ENCODE results near the gene CFAP46. TPM values are rescaled to one million over a fixed set of nuclear protein-coding genes. Genes with fewer than 3 reads are reported as not detected.

The CFAP46 gene
- total and polyA plus RNA-seq, 2 of the 4 experiments (the other 2 are of a cell fraction), result 1.3 to 1.8 TPM

DNA sequence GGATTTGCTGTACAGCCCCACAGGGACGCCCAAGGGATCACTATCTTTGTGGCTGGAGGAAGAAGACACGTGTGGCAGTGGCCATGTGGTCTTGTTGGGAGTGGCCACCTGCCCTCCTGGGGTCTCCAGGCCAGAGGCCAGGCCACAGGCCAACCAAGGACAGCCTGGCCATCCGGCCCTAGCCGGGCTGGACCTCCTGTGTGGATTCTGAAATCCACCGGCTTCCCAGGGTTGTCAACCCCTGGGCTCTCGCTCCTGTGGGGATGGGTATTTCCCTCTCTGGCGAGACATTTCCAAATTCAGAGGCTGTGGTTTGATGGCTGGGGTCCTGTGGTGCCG lies 31.5 kb upstream of the CFAP46 start:
- Histone ChIP-seq H2AK9ac (replicated peaks; ENCODE audit: low read depth, low read length, poor library complexity) (no peak overlapping the region), H2AK5ac (ENCODE audit: low read depth, low read length) (no peak overlapping the region), H3K18ac (ENCODE audit: low read depth, low read length) (no peak overlapping the region), H3K27me3 (ENCODE audit: control insufficient read depth, insufficient read depth, low read length) (peaks cover 50% of the 10 kb centered on the region), H3K23ac (ENCODE audit: low read depth, low read length) (no peak overlapping the region), H3K4me3 (ENCODE audit: insufficient read depth, low read depth, low read length) (no peak overlapping the region), H4K8ac (ENCODE audit: low read depth in 2 of 2, low read length in 2 of 2) (no peak overlapping the region), H3K4me2 (ENCODE audit: low read depth, low read length) (no peak overlapping the region), H3K9me3 (ENCODE audit: control insufficient read depth, insufficient read depth, low read length) (no peaks in the 10 kb centered on the region), H3K9ac (ENCODE audit: low read depth, low read length) (no peak overlapping the region), H2AFZ (replicated peaks; ENCODE audit: low read length, poor library complexity) (no peak overlapping the region), H2BK5ac (ENCODE audit: low read depth, low read length, poor library complexity, severe bottlenecking) (no peak overlapping the region), H4K20me1 (ENCODE audit: insufficient read depth, low read length) (no peaks in the 10 kb centered on the region), H3K9me1 (ENCODE audit: insufficient read depth, low read length) (no peaks in the 10 kb centered on the region), H3K79me1 (ENCODE audit: low read depth in 1 of 2, low read length in 2 of 2) (no peaks in the 10 kb centered on the region), H3K4ac (ENCODE audit: low read depth, low read length) (no peak overlapping the region), H2BK120ac (ENCODE audit: low read depth, low read length) (no peak overlapping the region), H4K5ac (ENCODE audit: low read depth, low read length) (no peak overlapping the region), H2BK15ac (ENCODE audit: low read depth, low read length) (no peak overlapping the region), H4K91ac (ENCODE audit: insufficient read depth, low read depth, low read length) (no peak overlapping the region), H3K56ac (ENCODE audit: extremely low read depth, insufficient read depth, low read length) (no peak overlapping the region), H3K14ac (replicated peaks; ENCODE audit: low read depth, low read length) (no peak overlapping the region), H3K27ac (ENCODE audit: insufficient read depth, low read length) (no peak overlapping the region), H3K4me1 (ENCODE audit: control insufficient read depth, insufficient read depth, low read length) (no peaks in the 10 kb centered on the region), H2BK20ac (ENCODE audit: low read depth, low read length) (no peak overlapping the region), H3K36me3 (ENCODE audit: control insufficient read depth, insufficient read depth, low read length) (no peaks in the 10 kb centered on the region)
- intact Hi-C loops (cut with micrococcal nuclease), result no loop called here
- ATAC-seq (ENCODE audit: low read depth) (no peak), DNase-seq (no peak)
- CTCF ChIA-PET, result no interaction called here
- no TSS peak for BruUV-seq (replicated peaks)
- POLR2A ChIA-PET (ENCODE audit: unreplicated experiment), result no interaction called here
- no peak for TF ChIP-seq POLR2A (IDR thresholded peaks at IDR 0.05; ENCODE audit: low read depth, low read length)
- TF ChIP-seq RFX5 (IDR thresholded peaks at IDR 0.05; ENCODE audit: low read depth, low read length), result no peak
- TF ChIP-seq MAZ (IDR thresholded peaks at IDR 0.05; ENCODE audit: borderline replicate concordance, low read depth, low read length), result no peak
- TF ChIP-seq, protein P1, sequence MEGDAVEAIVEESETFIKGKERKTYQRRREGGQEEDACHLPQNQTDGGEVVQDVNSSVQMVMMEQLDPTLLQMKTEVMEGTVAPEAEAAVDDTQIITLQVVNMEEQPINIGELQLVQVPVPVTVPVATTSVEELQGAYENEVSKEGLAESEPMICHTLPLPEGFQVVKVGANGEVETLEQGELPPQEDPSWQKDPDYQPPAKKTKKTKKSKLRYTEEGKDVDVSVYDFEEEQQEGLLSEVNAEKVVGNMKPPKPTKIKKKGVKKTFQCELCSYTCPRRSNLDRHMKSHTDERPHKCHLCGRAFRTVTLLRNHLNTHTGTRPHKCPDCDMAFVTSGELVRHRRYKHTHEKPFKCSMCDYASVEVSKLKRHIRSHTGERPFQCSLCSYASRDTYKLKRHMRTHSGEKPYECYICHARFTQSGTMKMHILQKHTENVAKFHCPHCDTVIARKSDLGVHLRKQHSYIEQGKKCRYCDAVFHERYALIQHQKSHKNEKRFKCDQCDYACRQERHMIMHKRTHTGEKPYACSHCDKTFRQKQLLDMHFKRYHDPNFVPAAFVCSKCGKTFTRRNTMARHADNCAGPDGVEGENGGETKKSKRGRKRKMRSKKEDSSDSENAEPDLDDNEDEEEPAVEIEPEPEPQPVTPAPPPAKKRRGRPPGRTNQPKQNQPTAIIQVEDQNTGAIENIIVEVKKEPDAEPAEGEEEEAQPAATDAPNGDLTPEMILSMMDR (conservative IDR thresholded peaks at IDR 0.05; ENCODE audit: low read depth, low read length), result no peak
- TF ChIP-seq SMC3 (IDR thresholded peaks at IDR 0.05; ENCODE audit: low read depth, low read length), result no peak
- no peak for TF ChIP-seq CEBPB (IDR thresholded peaks at IDR 0.05; ENCODE audit: low read depth, low read length)
- TF ChIP-seq, protein P2, sequence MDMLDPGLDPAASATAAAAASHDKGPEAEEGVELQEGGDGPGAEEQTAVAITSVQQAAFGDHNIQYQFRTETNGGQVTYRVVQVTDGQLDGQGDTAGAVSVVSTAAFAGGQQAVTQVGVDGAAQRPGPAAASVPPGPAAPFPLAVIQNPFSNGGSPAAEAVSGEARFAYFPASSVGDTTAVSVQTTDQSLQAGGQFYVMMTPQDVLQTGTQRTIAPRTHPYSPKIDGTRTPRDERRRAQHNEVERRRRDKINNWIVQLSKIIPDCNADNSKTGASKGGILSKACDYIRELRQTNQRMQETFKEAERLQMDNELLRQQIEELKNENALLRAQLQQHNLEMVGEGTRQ (IDR thresholded peaks at IDR 0.05; ENCODE audit: low read depth, low read length), result no peak
- TF ChIP-seq FOS (IDR thresholded peaks at IDR 0.05; ENCODE audit: low read depth, low read length), result no peak
- TF ChIP-seq MAFK (IDR thresholded peaks at IDR 0.05; ENCODE audit: low read depth, low read length), result no peak
- TF ChIP-seq NFE2L2 (IDR thresholded peaks at IDR 0.05; ENCODE audit: low read depth, low read length), result no peak
- no peak for TF ChIP-seq BHLHE40 (IDR thresholded peaks at IDR 0.05; ENCODE audit: low read depth, low read length)
- no peak for TF ChIP-seq CHD1 (IDR thresholded peaks at IDR 0.05; ENCODE audit: low read depth, low read length)
- TF ChIP-seq RAD21 (IDR thresholded peaks at IDR 0.05; ENCODE audit: low read length), result no peak
- no peak for TF ChIP-seq RCOR1 (IDR thresholded peaks at IDR 0.05; ENCODE audit: insufficient replicate concordance, low read length)
- no peak for TF ChIP-seq MXI1 (IDR thresholded peaks at IDR 0.05; ENCODE audit: borderline replicate concordance, low read depth, low read length)
- TF ChIP-seq, protein P3, sequence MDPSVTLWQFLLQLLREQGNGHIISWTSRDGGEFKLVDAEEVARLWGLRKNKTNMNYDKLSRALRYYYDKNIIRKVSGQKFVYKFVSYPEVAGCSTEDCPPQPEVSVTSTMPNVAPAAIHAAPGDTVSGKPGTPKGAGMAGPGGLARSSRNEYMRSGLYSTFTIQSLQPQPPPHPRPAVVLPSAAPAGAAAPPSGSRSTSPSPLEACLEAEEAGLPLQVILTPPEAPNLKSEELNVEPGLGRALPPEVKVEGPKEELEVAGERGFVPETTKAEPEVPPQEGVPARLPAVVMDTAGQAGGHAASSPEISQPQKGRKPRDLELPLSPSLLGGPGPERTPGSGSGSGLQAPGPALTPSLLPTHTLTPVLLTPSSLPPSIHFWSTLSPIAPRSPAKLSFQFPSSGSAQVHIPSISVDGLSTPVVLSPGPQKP (IDR thresholded peaks at IDR 0.05; ENCODE audit: borderline replicate concordance, low read depth, low read length), result no peak
- 76% methylated on average over 4 of the region's 8 CpGs; no CpG with 5 or more reads in 1 of the 2 experiments for WGBS, 2 experiments (ENCODE audit: extremely low coverage in 2 of 2, insufficient read length in 1 of 2)
- dilution Hi-C loops (cut with HindIII; ENCODE audit: low sequenced_read_pairs, unreplicated experiment), result no loop called here
- in situ Hi-C loops (cut with MboI; ENCODE audit: low sequenced_read_pairs), result no loop called here
